ENCODE results near the gene PRDM2.

The PRDM2 gene

DNA sequence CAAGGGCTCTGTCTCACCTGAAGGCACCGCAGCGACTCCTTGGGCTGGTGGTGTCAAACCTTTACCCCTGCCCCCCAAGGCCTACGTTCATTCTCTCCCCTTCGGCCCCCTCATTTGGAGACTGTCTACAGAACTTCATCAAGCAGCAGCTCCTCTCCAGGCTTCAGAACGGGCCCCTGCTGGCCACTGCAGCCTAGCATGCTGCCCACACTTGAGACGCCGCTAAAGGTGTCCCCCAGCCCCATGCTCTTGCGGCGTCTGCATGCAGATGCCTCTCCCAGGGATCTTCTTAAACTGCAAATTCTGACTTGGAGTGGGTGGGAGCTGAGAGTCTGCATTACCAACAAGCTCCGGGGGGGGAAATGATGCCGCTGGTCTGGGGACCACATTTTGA, 104.2 kb downstream of the PRDM2 start:
- no peak for DNase-seq (ENCODE audit: low read depth)
- no peak overlapping the region for H3K4me3 ChIP-seq (ENCODE audit: low read length)
- TF ChIP-seq, protein P1, sequence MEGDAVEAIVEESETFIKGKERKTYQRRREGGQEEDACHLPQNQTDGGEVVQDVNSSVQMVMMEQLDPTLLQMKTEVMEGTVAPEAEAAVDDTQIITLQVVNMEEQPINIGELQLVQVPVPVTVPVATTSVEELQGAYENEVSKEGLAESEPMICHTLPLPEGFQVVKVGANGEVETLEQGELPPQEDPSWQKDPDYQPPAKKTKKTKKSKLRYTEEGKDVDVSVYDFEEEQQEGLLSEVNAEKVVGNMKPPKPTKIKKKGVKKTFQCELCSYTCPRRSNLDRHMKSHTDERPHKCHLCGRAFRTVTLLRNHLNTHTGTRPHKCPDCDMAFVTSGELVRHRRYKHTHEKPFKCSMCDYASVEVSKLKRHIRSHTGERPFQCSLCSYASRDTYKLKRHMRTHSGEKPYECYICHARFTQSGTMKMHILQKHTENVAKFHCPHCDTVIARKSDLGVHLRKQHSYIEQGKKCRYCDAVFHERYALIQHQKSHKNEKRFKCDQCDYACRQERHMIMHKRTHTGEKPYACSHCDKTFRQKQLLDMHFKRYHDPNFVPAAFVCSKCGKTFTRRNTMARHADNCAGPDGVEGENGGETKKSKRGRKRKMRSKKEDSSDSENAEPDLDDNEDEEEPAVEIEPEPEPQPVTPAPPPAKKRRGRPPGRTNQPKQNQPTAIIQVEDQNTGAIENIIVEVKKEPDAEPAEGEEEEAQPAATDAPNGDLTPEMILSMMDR (conservative IDR thresholded peaks at IDR 0.05; ENCODE audit: low read length) = no peak

DNA sequence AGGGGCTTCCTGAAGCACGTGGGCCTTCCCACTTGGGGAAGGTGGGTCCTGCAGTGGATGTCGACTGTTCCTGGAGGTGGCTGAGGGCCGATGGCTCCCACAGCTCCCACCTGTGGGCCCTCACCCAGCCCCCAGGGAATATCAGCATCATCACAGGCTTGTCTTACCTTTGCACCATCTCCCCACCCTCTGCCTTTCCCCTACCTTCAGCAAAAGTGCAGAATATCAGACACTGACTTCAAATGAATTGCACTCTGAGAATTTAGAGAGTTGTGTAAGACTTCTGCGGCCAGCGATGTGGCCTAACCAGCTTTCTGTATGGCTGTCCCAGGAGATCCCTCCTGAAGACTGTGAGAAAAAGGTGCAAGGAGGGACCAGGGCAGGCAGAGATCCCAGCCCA, 105.4 kb downstream of the PRDM2 start:
- no peak for DNase-seq (ENCODE audit: low read depth)
- TF ChIP-seq, protein P1 (conservative IDR thresholded peaks at IDR 0.05; ENCODE audit: low read length) = no peak

DNA sequence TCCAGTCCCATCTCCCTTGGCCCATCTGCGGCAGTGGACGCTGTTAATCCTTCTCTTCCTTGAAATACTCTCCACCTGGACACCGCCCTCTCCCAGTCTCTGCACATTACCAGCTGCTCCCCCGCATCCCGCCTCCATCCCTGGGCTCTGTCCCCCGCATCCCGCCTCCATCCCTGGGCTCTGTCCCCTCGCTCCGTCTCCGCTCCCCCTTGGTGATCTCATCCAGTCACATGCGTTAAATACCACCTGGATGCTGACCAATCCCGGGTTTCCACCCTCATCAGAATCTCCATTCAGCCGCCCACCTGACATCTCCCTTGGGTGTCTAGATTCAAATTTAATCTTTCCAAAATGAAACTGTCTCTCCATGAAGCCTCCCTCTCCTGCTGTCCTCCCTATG, 106.1 kb downstream of the PRDM2 start:
- DNase-seq (ENCODE audit: low read depth) = no peak
- TF ChIP-seq, protein P1 (conservative IDR thresholded peaks at IDR 0.05; ENCODE audit: low read length) = no peak
- H3K4me3 ChIP-seq (ENCODE audit: low read length) = no peak overlapping the region

More for the DNA sequence above, 105.4 kb downstream of the PRDM2 start:
- H3K4me3 ChIP-seq (ENCODE audit: low read length) = no peak overlapping the region

DNA sequence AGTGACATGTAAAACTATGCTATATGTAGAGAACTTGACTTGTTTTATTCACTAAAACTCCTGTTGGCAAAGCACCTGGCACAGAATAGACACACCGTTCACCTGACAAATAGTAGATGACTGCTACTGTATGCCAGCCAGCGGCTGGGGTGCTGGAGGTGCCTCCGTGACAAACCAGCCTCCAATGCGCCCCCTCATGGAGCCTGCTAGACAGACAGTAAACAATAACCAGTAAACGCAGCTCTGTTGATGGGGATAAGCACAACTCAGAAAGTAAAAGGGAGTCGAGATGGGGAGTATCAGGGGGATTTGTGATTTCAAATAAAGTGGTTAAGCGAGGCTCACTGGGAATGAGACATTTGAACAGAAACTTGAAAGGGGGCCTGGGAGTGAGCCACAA, 107.2 kb downstream of the PRDM2 start:
- H3K4me3 ChIP-seq (ENCODE audit: low read length) = no peak overlapping the region
- DNase-seq (ENCODE audit: low read depth) = peak; percentile 30
- TF ChIP-seq, protein P1 (conservative IDR thresholded peaks at IDR 0.05; ENCODE audit: low read length) = peak; percentile 53

DNA sequence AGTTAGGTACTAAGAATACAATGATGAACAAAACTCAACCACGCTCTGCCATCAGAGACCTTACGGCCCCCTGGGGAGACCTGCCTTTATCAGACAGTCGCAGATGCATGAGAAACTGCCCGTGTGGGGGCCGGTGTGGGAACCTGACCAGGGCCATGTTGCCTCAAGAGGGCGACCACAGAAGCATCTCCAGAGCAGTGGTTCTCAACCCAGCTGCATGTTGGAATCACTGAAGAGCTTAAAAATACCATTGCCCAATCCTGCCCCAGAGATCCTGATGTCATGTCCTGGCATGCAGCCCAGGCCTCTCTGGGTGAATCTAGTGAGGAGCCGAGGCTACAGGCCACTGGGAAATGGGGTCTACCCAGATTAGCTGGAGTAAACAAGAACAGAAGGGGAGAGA, 108.7 kb downstream of the PRDM2 start:
- DNase-seq (ENCODE audit: low read depth) = peak; percentile 59
- no peak overlapping the region for H3K4me3 ChIP-seq (ENCODE audit: low read length)
- TF ChIP-seq, protein P1 (conservative IDR thresholded peaks at IDR 0.05; ENCODE audit: low read length) = no peak

DNA sequence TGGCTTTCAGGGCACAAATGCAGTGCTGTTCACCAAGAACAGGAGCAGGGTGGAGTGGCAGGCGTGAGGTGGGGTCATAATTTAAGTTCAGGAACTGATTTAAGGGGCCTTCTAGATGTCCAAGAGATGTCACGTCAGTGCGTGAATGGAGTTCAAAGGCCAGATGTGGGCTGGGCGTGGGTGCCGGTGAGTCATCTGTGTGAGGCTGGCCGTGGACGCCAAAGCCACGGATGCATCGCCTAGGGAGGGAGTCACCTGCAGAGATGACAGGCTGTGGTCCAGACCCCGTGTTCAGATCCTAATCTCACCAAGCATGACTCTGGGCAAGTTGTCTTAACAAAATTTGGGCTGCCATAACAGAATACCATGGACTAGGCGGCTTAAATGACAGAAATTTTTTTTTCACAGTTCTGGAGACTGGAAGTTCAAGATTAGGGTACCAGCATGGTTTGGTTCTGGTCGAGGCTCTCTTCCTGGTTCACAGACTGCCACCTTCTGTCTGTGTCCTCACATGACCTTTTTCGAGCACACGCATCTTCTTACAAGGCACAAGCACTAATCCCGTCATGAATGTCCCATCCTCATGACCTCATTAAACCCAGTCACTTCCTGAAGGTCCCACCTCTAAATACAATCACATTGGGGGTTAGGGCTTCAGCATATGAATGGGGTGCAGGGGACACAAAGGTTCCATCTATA, 109.6 kb downstream of the PRDM2 start:
- TF ChIP-seq, protein P1 (conservative IDR thresholded peaks at IDR 0.05; ENCODE audit: low read length) = 0 out of 2 replicates have a peak, but pooled peaks have one; percentile 10
- H3K4me3 ChIP-seq (ENCODE audit: low read length) = no peak overlapping the region
- DNase-seq (ENCODE audit: low read depth) = no peak

All from AG10803 (cell line).